Myocyte (in vitro differentiated cells): ENCODE results near the gene MARCO. TPM values are rescaled to one million over a fixed set of nuclear protein-coding genes. Genes with fewer than 3 reads are reported as not detected.
"Not testable (repeated sequence)": the region's sequence is repeated elsewhere in the genome, so short reads cannot be mapped to it uniquely, and the experiment has no call there.

Experiments
- DNase-seq: peaks from one replicate; pipeline ENCODE4 v3.0.0-alpha.2; 2012; ENCODE audit warnings: low read depth
- total RNA-seq: library from RNA; depleted of rRNA; stranded (reverse); fragments of >200 nt; gene quantifications from 2 replicates; pipeline ENCODE4 v1.2.3, GENCODE V29; 2014

Gene MARCO
- total RNA-seq, 1 donor from 2014 or later = not detected

- DNase-seq = no peak
Measured at GRCh38 chr2:118925981-118926380, 16.0 kb upstream of the MARCO start.

- DNase-seq = no peak
Measured at GRCh38 chr2:118929059-118929458, 12.9 kb upstream of the MARCO start.

GRCh38 chr2:118932949-118933348 lies 9.0 kb upstream of the MARCO start:
- no peak for DNase-seq

DNA sequence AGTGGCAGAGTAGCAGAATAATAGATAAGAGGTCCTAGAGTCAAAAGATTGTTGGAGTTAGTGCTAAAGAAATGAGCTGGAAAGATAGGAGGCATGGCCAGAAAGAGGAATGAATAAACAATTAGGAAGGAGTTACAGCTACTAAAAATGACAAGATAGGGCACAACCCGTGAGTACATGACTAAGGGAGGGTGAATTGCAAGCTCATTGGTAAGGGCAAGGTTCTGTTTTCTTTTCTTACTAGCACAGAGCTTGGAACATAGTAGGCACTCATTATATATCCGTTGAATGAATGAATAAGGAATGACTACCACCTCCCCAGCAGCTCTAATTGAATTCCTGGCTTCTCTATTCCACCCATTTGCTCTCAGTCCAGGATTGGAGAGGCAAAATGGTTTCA lies 5.7 kb upstream of the MARCO start:
- DNase-seq = no peak

- no peak for DNase-seq
Measured at GRCh38 chr2:118936936-118937335, 5.1 kb upstream of the MARCO start.

DNA sequence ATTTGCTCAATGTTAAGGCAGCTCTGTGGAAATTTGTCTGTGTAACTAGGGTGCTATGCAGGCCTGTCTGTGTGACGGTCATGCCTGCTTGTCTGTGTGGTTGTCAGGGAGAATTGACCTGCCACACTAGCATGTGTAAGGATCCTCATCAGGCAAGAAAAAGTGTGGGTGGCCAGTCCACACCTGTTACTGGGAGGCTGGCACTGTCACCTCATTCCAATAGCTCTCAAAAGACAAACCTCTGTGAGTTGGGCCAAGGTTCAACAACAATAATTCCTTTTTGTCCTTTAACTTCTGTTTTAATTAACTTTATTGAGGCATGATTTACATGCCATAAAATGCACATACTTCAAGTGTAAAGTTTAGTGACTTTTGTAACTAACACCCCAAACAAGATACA lies 4.2 kb upstream of the MARCO start:
- DNase-seq = no peak

GRCh38 chr2:118939994-118940393 lies 2.0 kb upstream of the MARCO start:
- no peak for DNase-seq

GRCh38 chr2:118940486-118941120 lies 1.4 kb upstream of the MARCO start:
- DNase-seq = no peak

DNA sequence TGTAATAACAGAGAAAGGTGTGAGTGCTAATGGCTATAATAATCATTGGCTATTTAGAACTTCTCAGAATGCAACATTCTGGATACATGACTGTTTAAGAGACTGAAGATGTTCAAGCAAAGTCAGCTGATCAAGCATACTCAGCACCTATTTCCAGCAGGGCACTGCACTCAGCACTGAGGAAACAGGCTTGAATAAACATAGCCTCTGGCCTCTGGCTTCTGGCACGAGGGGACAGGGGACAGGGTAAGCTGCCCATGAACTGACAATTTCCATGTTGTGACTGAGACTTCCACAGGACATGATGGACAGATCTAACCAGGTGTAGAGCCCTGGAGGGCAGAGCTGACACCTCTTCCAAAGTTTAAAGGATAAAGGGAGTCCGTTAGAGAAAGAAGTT lies 1.3 kb downstream of the MARCO start:
- DNase-seq = no peak

DNA sequence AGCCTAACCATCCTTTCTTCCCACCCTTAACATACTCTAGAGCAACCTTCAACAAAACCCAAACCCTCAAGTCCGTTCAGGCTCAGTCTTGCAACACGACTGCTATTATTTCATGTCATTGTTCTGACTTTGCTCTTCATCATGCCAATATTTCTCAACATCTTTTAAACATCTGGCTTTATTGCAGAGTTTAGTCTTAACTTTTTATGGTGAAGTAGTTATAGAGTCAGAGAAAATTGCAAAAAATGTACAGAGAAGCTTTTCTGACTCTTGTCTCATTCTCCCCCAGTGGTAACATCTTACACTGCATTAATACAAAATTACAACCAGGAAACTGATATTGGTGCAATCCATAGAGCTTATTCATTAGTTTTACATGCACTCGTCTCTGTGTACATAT lies 3.9 kb downstream of the MARCO start:
- DNase-seq = no peak

DNA sequence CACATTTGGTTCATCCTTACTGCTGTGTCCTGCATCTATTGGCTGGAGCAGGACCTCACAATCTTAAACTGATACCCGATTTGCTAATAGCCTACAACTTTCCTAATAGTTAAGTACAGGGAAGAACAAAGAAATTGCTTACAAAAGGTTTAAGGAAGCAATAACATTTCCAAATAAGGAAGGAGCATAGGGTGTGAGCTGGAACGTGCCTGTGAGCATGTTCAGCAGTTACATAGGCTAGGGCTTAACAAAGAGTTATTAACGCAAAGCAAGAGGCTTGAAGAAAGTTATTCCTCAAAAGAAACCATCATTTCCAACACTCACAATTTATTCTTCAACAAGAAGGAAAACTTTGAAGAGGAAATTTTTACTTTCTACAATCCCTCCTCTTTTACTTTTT lies 6.3 kb downstream of the MARCO start:
- DNase-seq = not testable (repeated sequence)

- no peak for DNase-seq
Measured at GRCh38 chr2:118954297-118955060, 12.5 kb downstream of the MARCO start.

DNA sequence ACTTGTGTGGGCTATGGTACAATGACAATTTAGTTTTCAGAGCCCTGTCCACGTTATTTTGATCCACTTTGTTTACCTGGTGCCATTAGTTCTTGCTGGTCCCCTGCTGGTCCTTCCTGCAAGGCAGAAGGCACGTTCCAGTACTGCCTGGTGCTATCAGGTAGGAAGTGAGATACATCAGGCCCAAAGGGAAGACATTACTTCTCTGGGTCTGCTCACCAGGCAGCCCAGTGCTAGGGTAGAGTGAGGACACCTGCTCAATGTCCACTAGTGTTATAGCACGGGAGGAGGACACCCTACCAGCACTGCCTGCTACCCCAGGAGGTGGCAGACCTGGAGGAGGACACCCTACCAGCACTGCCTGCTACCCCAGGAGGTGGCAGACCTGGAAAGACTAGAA lies 23.7 kb downstream of the MARCO start:
- DNase-seq = no peak

DNA sequence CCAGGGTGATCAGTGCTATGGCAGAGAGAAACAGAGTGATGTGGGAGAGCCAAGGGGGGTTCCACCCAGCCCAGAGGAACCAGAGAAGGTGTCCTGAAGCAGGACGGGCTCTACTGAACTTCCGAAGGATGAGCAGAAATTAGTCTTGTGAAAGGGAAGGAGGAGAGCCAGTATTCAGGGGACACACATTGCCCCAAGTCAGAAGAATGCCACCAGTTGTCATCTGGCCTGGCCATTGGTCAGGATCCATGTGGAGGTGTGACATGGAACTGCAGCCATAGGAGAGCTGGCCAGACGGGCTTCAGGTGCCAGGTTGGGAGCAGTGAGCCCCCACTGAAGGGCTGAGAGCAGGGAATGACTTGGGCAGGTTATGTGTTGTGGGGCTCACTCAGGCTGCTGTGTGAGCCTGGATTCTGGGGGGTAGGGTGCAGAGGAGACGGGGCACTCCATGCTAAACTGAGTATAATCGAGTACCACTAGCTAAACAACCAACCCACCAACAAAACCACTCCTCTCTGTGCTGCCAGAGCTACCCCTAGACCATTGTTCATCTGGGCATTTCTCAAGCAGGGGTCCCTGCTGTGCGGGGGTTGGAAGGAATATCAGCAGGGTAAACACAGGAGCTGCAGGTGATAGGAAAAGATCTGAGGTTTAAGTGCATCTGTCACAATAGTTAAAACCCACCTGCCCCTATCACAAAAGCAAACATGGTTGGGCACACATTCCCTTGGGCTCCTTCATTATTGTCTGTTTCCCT lies 25.3 kb downstream of the MARCO start:
- DNase-seq = no peak

GRCh38 chr2:118968042-118968441 lies 26.0 kb downstream of the MARCO start:
- no peak for DNase-seq

DNA sequence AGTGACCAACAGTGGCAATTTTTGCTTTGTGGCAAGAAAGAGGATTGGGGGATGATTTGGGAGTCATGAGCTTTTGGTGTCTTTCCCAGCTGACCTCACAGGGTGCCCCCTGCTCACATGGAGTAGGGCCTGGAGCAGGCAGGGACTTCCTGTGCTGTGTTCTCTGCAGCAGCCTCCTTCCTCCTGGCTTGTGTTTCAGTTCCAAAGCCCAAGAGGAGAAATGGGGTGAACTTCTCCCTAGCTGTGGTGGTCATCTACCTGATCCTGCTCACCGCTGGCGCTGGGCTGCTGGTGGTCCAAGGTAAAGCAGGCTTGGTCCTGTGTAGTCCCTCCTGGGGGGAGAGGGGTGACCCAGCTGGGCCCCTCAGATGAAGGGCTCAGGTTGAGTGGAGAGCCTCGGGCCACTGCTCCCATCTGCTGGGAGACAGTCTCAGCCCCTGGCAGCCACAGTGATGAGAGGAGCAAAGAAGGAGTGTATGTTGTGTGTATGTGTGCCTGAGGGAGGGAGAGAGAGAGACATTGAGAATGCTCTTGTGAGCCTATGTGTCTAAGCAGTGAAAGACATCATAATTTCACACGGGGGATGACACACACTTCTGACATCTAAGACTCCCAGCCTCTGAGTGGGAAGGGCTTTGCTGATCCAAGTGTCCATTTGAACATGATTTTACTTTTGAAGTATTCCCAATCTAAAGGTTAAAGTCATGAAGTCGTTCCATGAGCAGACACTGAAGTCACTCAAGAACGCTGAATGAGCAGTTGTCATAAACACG lies 27.2 kb downstream of the MARCO start:
- no peak for DNase-seq

- no peak for DNase-seq
Measured at GRCh38 chr2:118969734-118970395, 27.9 kb downstream of the MARCO start.

- peak; percentile 4 for DNase-seq
Measured at GRCh38 chr2:118970396-118971135, 28.6 kb downstream of the MARCO start.

- no peak for DNase-seq
Measured at GRCh38 chr2:118971245-118972122, 29.5 kb downstream of the MARCO start.
